GM21447 (cell line): ENCODE measurements around the gene KLHL25.
"Not testable (repeated sequence)": the region's sequence is repeated elsewhere in the genome, so short reads cannot be mapped to it uniquely, and the experiment has no call there.

Experiments
- ATAC-seq: cut with Tn5 transposase; IDR thresholded peaks from one replicate; pipeline ENCODE4 v1.9.1; 2021; ENCODE audit not compliant: unreplicated experiment

Gene KLHL25

GRCh38 chr15:85794598-85795336 lies at the start of gene KLHL25:
Gene KLHL25 (minus strand): TSS chr15:85794925. CDS start chr15:85769810, 25,115 bp downstream.
- ATAC-seq: peak; percentile 98

- ATAC-seq: no peak
Observed at GRCh38 chr15:85840802-85841152, 46.1 kb upstream of the KLHL25 start.

DNA sequence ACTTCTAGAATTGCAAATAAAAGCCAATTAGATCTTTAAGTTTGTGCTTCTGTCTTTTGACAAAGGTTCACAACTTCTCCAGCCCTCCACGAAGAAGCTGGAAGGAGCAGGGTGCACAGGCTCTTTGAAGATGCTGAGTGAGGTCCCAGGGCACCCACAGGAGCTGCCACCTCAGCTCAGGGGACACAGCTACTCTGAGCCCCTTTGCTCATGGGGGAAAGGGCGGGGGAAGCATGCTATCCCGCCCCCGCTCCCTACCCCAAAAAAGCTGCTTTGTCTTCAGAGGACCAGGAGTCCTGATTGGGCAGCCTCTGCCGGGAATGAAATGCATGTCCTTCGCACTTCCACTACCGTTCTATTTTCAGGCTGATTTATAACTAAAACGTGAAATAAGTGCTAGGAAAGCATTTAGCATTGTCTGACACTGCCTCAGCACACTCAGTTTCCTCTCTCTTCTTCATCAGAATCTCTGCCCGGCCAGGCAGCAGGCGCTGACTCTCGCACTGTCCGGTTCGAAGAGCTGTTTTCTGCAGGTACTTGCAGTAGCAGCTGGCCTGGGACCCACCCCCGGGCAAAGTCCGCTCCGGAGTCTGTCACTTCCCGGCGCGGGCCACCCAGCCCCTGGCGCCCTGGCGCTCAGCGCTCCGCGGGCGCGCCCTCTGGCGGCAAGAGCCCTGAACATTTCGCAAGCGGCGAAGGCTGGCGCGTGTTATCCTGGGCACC lies 45.5 kb upstream of the KLHL25 start:
- ATAC-seq: peak; percentile 92

GRCh38 chr15:85839643-85840042 lies 44.9 kb upstream of the KLHL25 start:
- ATAC-seq: no peak

DNA sequence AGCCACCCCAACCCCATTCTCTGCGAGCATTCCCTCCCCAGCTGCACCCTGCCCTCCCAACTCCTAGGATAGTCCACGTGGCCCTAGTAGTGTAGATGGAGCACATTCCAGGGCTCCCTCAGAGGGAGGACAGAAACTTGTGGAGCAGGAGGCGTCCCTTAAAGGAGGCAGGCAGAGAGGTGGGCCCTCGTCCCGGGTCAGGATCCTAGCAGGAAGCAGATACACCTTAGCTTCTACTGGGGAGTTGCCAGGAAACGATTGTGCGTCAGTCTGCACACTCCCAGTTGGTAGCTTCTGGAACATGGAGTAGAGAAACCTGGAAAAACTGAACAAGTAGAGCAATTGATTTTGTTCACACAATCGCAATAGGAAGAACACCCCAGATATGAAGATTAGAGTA lies 43.9 kb upstream of the KLHL25 start:
- no peak for ATAC-seq

- no peak for ATAC-seq
Observed at GRCh38 chr15:85837881-85838280, 43.2 kb upstream of the KLHL25 start.

- no peak for ATAC-seq
Observed at GRCh38 chr15:85837011-85837433, 42.3 kb upstream of the KLHL25 start.

- ATAC-seq: no peak
Observed at GRCh38 chr15:85834651-85835050, 39.9 kb upstream of the KLHL25 start.

GRCh38 chr15:85832394-85832793 lies 37.7 kb upstream of the KLHL25 start:
- no peak for ATAC-seq

DNA sequence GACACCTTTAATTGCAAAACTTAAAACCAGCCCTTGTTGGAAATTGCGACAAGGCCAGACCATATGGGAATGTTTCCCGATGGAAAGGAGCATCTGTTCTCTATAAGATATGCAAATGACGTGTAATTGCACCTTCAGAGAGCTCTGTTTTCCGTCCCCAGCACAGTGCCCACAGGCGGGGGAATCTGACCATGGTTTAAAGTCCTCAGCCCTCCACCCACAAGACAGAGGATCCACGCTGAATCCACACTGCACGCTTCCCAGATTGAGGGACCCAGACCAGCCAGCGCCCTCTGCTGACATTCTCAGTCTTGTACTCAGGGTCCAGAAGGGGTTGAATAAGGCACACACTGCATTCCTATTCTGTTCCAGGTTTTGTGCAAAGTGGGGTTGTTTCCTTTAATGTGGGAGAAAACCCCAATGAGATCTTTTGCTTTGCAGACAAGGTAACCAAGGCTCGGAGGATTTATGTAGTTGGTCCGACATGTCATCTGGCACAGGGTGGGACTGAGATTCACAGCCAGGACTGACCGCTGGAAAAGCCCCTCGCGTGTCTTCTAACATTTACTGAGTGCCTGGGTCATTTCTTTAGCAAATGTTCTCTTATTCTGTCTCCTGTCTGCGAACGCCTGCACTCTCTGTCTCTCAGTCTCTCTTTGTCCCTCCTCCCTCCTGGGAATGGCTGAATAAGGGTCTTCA lies 36.8 kb upstream of the KLHL25 start:
- no peak for ATAC-seq

GRCh38 chr15:85829754-85830153 lies 35.0 kb upstream of the KLHL25 start:
- ATAC-seq: not testable (repeated sequence)

DNA sequence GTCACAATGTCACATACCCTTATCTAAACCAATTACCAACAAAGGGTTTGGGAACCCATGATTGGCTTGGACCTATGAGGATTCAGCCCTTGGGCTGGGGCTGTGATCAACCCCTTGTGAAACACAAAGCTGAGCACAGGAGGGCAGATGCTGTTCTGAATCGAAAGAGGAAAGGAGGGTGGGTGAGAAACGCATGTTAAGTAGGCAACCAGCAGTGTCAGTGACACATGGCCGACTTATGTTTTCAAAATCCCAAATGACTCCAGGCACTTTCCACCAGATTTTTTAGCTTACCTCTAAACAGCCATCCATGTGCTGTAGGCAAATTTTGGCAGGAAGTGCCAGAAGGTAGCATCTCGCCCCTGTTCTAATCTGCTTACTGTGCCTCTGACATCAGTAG lies 34.1 kb upstream of the KLHL25 start:
- no peak for ATAC-seq

- no peak for ATAC-seq
Observed at GRCh38 chr15:85828126-85828525, 33.4 kb upstream of the KLHL25 start.

GRCh38 chr15:85826756-85827515 lies 32.2 kb upstream of the KLHL25 start:
- ATAC-seq: no peak

DNA sequence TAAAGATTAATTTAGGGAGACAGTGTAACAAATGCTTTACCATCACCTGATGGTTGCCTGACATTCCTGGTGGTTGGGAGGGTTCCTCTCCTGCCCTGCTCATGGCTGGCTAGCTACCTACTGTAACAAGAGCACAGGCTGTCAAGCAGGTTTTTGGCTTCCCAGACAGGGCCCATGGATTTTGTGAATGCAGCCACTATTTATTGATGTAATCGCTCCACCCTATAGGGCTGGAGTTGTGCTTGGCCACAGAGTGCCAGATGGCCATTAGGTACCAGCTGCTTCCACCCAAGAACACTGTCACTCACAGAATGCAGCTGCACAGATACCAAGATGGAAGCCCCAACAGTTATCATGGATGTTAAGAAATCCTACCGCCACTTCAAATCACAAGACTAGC lies 31.0 kb upstream of the KLHL25 start:
- ATAC-seq: no peak

GRCh38 chr15:85825118-85825517 lies 30.4 kb upstream of the KLHL25 start:
- ATAC-seq: no peak

DNA sequence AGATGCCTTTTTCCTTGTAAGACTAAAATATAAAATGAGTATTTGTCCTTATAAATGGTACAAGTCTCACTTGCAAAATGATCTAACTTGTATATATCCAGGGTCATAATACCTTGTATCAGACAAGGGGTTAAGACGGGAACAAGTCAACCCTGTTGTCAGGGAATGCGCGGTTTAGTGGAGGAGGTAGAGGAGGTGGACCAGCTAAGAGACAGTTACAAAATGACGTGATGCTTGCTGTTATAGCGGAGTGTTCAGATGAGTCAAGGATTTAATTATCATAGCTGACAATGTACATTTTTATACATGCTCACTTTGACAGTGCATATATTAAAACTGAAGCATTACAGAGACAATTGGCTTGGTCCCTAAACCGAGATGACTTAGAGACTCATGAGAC lies 26.8 kb upstream of the KLHL25 start:
- ATAC-seq: no peak

GRCh38 chr15:85819938-85820337 lies 25.2 kb upstream of the KLHL25 start:
- no peak for ATAC-seq

GRCh38 chr15:85813234-85813633 lies 18.5 kb upstream of the KLHL25 start:
- no peak for ATAC-seq

DNA sequence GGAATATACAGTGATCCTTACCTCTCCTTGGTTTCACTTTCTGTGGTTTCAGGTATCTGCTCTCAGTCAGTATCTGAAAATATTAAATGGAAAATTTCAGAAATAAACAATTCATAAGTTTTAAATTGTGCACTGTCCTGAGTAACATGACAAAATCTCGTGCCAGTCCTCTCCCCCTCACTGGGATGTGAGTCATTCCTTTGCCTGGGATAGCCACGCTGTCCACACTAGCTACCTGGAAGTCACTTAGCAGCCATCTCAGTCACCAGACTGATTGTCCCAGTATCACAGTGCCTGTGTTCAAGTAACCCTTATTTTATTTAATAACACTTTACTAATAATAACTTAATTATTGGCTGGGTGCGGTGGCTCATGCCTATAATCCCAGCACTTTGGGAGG lies 15.3 kb upstream of the KLHL25 start:
- no peak for ATAC-seq

- no peak for ATAC-seq
Observed at GRCh38 chr15:85805420-85805819, 10.7 kb upstream of the KLHL25 start.
